Tibial nerve (tissue), 4 donors: ENCODE measurements around the gene RFX7.

Experiments
- EP300 ChIP-seq, 2 donors: sonication (generic); formaldehyde crosslinking; IDR thresholded peaks; one replicate each; pipeline ENCODE4 v1.6.1; 2017; ENCODE audit warnings: antibody characterized with exemption in 2 of 2, mild to moderate bottlenecking in 1 of 2
- POLR2A ChIP-seq, 2 donors: fragments of 450-650 bp; IDR thresholded peaks; one replicate each; pipeline ENCODE4 v1.6.1; 2017; ENCODE audit warnings: antibody characterized with exemption in 2 of 2, mild to moderate bottlenecking in 2 of 2, moderate library complexity in 2 of 2
- TF ChIP-seq, protein P1 (sequence below), 5 experiments: fragments of 200-600 bp in 3 of 5; fragments of 450-650 bp in 2 of 5; sonication (generic) in 3 of 5; IDR thresholded peaks; one replicate each; pipeline ENCODE4 v1.5.1; 2016 to 2019; ENCODE audit warnings: antibody characterized with exemption in 5 of 5, mild to moderate bottlenecking in 3 of 5, moderate library complexity in 2 of 5

DNA sequence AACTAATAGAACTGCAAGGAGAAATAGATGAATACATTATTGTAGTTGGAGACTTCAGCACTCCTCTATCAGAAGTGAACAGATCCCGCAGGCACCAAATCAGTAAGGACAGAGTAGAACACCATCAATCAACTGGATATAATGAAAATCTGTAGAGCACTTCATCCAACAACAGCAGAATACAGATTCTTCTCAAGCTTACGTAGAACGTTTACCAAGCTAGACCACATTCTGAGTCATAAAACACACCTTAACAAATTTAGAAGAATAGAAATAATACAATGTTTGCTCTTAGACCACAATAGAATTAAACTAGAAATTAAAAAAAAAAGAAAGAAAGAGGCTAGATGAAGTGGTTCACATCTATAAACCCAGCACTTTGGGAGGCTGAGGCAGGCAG, 179.5 kb downstream of the RFX7 start:
- TF ChIP-seq, protein P1, sequence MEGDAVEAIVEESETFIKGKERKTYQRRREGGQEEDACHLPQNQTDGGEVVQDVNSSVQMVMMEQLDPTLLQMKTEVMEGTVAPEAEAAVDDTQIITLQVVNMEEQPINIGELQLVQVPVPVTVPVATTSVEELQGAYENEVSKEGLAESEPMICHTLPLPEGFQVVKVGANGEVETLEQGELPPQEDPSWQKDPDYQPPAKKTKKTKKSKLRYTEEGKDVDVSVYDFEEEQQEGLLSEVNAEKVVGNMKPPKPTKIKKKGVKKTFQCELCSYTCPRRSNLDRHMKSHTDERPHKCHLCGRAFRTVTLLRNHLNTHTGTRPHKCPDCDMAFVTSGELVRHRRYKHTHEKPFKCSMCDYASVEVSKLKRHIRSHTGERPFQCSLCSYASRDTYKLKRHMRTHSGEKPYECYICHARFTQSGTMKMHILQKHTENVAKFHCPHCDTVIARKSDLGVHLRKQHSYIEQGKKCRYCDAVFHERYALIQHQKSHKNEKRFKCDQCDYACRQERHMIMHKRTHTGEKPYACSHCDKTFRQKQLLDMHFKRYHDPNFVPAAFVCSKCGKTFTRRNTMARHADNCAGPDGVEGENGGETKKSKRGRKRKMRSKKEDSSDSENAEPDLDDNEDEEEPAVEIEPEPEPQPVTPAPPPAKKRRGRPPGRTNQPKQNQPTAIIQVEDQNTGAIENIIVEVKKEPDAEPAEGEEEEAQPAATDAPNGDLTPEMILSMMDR (IDR thresholded peaks at IDR 0.05): no peak
- TF ChIP-seq POLR2A (IDR thresholded peaks at IDR 0.05) (no peak), EP300 (IDR thresholded peaks at IDR 0.05) (no peak)
